CD4-positive, alpha-beta T cell treated with Interleukin-10 for 1 hour (primary cell): Measurements from ENCODE around the gene SIRT2.
"Not testable (repeated sequence)": the region's sequence is repeated elsewhere in the genome, so short reads cannot be mapped to it uniquely, and the experiment has no call there.

Experiments
- DNase-seq: peaks from one replicate; pipeline ENCODE4 v3.0.0-alpha.2; 2020

Gene SIRT2

DNA sequence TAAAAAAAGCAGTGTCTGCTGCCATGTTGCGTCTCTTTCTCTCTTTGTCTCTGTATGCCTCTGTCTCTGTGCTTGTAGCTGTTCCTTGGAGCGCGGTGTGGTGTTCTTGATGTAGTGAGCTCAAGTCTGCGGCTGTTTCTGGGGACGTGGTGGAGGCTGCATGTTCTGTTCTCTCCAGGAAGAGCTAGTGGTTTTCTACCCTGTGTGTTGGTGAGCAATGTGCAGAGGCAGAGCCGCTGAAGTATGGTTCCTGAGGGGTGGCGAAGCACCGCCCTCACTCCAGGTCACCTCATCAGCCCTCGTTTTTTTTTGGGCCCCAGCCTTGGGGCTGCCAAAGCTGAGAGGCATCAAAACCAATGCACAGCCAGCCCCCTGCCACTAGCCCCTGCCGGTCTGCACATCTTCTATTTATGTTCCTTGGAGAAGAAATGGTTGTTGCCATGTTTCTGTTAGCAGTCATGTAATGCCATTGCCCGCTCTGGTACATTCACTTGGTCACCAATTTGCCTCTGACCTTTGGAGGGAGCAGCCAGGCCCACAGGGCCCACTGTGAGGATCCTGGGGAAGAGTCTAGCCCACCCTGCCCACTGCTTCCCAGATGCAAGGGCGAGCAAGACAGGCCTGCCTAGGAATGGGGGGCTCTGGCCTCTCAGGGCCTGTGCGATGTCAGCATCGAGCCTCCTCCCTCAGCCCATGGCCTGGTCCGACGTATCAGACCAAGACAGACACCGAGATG lies 56.8 kb downstream of the SIRT2 start:
- peak; percentile 78 for DNase-seq

- DNase-seq = peak; percentile 73
These were observed 57.5 kb downstream of the SIRT2 start for GRCh38 chr19:38841787-38842438.

DNA sequence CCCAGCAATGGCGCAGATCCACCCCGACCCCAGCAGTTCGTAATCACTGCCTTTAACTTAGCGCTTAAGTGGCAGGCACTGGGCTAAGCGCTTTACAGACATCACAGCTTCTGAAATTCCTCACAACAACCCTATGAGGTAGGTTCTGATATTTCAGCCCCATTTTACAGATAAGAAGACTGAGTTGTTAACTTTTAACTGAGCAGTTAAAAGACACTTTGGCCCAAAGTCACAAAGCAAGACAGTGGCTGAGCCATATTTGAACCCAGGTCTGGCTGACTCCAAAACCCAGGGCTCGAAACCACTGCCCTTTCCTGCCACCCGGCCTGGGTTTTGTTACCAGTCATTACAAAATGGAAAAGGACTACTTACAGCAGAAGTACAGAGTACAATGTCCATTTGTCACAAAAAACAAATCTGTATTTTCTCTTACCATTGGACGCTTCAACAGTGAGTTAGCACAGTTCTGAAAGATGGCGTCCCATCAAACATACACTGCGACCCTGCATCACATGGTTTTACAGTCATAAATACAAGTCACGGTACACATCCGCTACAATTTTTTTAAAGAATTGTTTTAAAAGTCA lies 58.1 kb downstream of the SIRT2 start:
- DNase-seq = no peak

GRCh38 chr19:38840583-38840968 lies 58.8 kb downstream of the SIRT2 start:
- DNase-seq = no peak

GRCh38 chr19:38839816-38840582 lies 59.4 kb downstream of the SIRT2 start:
- no peak for DNase-seq

GRCh38 chr19:38838986-38839761 lies 60.2 kb downstream of the SIRT2 start:
- no peak for DNase-seq

GRCh38 chr19:38838208-38838985 lies 61.0 kb downstream of the SIRT2 start:
- no peak for DNase-seq

DNA sequence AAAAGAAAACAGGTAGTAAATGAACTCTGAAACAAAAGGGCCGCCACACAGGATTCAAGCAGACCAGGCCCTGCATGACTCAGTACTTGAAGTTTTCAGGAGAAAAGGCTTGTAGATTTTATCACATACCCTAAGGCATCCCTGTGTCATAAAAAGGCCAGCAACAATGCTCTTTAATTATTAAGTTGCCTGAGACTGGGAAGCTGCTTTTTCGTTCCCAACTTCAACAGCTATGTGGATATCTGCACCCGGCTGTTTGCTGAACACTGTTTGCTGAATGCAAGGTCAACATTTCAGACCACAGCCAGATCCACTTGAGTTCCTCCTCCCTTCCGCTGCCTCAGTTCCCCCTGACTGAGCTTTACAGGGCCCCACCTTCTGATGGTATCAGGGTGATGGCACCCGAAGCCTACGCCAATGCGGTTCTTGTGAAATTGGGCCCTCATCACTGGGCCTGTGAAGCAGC lies 61.7 kb downstream of the SIRT2 start:
- DNase-seq = no peak

- no peak for DNase-seq
These were observed 62.3 kb downstream of the SIRT2 start for GRCh38 chr19:38836983-38837626.

GRCh38 chr19:38836159-38836982 lies 63.0 kb downstream of the SIRT2 start:
- no peak for DNase-seq

DNA sequence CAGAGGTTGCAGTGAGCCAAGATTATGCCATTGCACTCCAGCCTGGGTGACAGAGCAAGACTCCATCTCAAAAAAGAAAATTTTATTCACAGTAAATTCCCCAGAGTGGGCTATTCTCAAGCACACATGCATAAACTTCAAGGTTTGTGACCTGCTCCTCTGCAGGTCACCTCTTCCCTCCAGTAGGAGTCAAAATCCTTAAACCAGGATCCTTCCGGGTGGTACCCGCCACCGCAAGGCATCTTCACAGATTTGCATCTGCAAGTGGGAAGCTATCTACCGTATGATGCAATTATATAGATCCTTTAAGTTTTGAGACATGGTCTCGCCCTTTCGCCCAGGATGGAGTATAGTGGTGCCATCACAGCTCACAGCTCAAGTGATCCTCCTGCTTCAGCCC lies 64.8 kb downstream of the SIRT2 start:
- no peak for DNase-seq

DNA sequence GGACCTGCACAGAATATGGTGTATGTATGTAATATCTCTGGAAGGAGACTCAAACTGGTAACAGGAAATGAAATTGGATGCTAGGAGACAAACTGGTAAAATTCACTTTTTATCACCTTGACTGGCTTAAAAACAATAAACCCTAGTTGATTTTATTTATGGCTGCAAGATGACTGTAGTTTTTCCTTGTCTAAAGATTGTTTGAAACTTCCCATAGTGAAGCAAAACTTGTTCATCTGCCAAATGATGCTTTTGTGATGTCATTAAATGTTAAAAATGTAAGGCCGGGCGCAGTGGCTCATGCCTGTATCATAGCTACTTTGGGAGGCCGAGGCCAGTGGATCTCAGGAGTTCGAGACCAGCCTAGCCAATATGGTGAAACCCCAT lies 65.3 kb downstream of the SIRT2 start:
- no peak for DNase-seq

DNA sequence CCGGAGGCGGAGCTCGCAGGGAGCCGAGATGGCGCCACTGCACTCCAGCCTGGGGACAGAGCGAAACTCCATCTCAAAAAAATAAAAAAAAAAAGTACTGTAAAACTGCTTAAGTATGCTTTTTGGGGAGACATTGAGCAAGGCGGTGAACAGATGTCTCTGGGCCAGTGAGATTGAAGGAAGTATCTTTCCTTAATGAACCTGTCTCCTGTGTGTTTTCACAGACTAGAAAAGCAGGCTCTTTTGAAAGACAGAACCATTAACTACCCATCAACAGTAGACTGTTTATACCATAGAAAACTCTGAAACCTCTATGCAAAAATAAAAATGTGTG lies 66.4 kb downstream of the SIRT2 start:
- DNase-seq = no peak

DNA sequence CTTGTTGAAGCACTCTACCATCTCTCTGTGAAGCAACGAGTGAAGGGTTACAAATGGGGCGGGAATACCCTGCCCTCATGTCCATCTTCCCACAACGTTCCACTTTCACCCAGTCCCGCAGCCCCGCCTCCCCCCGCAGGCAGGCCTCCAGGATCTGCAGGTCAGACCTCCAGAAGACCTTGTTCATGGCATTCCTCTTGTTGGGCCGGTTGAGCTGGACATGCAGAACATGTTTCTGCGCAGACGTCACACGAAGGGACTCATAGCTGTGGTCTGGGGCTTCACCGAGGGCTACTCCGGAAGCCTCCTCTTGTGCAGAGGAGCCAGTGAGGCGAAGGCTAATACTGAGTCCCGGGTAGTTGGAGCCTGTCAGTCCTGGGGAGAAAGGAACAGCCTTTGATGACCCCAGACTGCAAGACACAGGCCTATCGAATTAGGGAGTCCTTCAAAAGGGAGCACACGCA lies 68.2 kb downstream of the SIRT2 start:
- DNase-seq = no peak

DNA sequence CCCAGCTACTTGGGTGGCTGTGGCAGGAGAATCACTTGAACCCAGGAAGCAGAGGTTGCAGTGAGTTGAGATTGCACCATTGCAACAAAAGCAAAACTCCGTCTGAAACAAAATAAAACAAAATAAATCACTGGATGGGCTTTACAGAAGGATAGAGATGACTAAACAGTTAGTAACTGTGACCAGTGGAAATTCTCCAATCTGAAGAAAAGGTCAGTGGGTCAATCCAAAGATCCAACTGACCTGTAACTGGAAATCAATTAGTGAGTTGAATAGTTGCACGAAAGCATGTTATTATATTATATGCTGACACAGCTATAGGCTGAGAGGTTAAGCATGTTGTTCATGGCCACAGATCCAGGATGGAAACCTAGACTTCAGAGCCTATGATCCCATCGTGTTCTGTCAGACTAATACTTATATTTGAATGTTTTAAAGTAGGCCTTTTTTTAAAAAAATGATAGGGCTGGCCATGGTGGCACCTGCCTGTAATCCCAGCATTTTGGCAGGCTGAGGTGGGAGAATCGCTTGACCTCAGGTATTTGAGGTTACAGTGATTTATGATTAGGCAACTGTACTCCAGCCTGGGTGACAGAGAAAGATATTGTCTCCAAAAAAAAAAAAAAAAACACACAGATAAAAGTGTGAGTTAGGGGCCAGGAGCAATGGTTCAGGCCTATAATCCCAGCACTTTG lies 69.2 kb downstream of the SIRT2 start:
- DNase-seq = no peak

DNA sequence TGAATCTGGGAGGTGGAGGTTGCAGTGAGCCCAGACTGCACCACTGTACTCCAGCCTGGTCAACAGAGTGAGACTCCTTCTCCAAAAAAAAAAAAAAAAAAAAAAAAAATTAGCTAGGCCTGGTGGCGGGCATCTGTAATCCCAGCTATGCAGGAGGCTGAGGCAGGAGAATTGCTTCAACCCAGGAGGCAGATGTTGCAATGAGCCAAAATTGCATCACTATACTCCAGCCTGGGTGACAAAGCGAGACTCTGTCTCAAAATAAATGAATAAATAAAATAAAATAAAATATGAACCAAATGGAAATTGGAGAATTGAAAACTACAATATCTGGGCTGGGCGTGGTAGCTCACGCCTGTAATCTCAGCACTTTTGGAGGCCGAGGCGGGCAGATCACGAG lies 70.2 kb downstream of the SIRT2 start:
- not testable (repeated sequence) for DNase-seq
